GM10266 (cell line): ENCODE data around the gene CADPS2.

ENCODE experiments used
- DNase-seq: peaks from one replicate; pipeline ENCODE4 v3.0.0; 2012; ENCODE audit errors: extremely low spot score
- CTCF ChIP-seq: IDR thresholded peaks from 2 replicates; pipeline ENCODE4 v1.5.1; 2012; ENCODE audit warnings: mild to moderate bottlenecking, low read depth; ENCODE audit not compliant: control insufficient read depth, insufficient read depth; ENCODE audit errors: missing control alignments

Gene CADPS2

GRCh38 chr7:122803851-122804250 is 82.4 kb downstream of the CADPS2 start:
- DNase-seq = no peak
- no peak for TF ChIP-seq CTCF

GRCh38 chr7:122803323-122803722 is 82.9 kb downstream of the CADPS2 start:
- DNase-seq = no peak

GRCh38 chr7:122802301-122802751 is 83.9 kb downstream of the CADPS2 start:
- DNase-seq = no peak
- TF ChIP-seq CTCF = no peak

More at GRCh38 chr7:122803323-122803722, 82.9 kb downstream of the CADPS2 start:
- no peak for TF ChIP-seq CTCF

GRCh38 chr7:122791959-122792545 is 94.2 kb downstream of the CADPS2 start:
- no peak for DNase-seq
- TF ChIP-seq CTCF = no peak

- no peak for TF ChIP-seq CTCF
- DNase-seq = no peak
Measured at GRCh38 chr7:122790591-122790990, 95.7 kb downstream of the CADPS2 start.

GRCh38 chr7:122790132-122790531 is 96.1 kb downstream of the CADPS2 start:
- no peak for DNase-seq
- no peak for TF ChIP-seq CTCF

GRCh38 chr7:122789156-122789555 is 97.1 kb downstream of the CADPS2 start:
- no peak for TF ChIP-seq CTCF

More at GRCh38 chr7:122789156-122789555, 97.1 kb downstream of the CADPS2 start:
- DNase-seq = no peak
